HG02840 (cell line): ENCODE measurements around the gene ADAMTS14.

ENCODE experiments used
- ATAC-seq: cut with Tn5 transposase; IDR thresholded peaks from one replicate; pipeline ENCODE4 v1.9.1; 2021; ENCODE audit warnings: mild to moderate bottlenecking, moderate library complexity, moderate number of reproducible peaks; ENCODE audit not compliant: unreplicated experiment, low FRiP score

Gene ADAMTS14

DNA sequence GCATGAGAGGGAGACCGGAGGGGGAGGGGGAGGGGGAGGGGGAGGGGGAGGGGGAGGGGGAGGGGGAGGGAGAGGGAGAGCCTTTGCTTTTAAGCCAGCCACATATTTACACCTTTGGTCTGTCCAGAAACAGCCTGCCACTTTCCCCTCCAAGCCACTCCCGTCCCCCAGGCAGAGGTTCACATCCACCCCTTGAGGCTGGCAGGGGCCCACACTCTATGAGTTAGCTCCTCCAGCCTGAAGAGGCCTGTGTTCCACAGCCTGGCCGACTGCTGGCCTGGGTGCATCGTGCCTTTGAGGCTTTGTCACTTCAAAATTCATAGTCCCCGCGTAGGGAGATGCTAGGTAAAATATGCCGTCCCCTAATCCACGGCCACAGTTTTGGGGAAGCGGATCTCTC, 16.5 kb downstream of the ADAMTS14 start:
- ATAC-seq = no peak

DNA sequence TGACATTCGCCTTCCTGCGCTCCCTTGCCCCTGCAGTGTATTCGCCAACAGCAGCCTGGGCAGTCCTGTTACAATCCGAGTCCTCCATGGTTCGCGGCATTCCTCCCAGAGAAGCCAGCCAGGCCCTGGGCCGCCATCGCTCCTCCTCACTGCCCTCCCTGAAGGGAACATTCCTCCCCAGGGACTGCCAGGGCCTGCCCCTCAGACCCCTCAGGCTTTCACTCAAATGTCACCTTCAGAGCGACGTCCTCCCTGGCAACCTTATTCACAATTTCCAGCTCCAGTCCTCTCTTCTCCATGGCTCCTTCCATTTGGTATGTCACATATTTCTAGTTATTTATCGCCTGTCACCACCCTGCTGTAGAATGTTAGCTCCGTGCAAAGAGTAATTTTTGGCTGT, 17.4 kb downstream of the ADAMTS14 start:
- ATAC-seq = no peak

DNA sequence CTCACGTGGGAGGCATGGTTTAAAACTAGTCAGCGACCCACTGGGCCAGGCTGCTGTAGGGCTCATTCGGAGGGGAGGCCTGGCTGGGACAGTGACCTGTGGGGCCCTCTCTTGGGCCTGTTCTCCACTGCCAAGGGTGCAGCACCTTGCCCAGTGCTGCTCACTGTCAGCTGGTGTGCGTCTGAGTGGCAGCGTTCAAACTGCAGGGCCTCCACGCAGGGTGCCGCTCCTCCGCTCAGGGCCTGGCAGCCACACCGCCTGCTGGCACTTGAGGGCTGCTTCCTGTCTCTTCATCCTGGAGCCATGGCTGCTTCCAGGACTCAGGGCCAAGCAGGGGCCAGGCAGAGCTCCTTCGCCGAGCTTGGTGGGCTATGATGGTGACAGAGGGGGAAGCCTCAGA, 18.3 kb downstream of the ADAMTS14 start:
- no peak for ATAC-seq

DNA sequence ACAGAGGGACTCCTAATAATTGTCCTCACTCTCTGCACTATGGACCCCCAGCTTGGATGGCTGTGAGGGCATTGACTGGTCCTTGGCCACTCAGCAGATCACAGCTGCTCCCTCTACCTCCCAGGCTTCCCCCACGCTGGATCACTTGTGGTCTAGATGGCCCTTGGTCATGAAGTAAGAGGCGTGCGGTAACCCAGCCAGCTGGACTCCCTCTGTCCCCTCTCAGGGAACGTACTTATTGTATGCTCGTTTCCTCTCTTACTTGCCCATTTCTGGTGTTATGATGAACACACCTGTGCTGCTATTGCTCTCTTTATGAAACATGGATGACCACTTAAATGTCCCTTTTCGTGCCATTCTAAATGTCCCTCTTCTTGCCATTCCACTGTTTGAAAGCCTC, 19.3 kb downstream of the ADAMTS14 start:
- no peak for ATAC-seq

DNA sequence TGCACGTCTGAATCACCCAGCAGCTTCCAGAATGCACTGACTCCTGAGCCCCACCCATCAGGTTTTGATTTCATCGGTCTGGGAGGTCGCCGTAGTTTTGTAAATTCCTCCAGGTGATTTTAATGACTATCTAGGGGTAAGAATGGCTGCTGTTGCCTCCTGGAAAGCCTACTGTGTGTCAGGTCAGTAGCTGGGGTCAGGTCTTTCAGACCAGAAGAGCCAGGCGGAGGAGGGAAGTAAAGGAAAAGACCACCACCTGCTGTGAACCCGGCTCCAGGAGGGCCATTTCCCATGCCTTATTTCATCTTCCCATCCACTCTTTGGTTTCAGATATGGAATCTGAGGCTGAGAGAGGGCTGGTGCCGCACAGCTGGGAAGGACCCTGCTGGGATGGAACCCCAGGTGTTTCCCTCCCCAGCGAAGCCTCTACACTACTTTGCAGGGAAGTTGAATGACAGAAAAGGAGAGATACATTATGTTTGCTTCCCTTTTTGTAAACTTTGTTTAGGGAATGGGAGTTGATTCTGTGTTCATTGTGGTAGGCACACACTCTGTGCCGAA, 19.8 kb downstream of the ADAMTS14 start:
- ATAC-seq = no peak

DNA sequence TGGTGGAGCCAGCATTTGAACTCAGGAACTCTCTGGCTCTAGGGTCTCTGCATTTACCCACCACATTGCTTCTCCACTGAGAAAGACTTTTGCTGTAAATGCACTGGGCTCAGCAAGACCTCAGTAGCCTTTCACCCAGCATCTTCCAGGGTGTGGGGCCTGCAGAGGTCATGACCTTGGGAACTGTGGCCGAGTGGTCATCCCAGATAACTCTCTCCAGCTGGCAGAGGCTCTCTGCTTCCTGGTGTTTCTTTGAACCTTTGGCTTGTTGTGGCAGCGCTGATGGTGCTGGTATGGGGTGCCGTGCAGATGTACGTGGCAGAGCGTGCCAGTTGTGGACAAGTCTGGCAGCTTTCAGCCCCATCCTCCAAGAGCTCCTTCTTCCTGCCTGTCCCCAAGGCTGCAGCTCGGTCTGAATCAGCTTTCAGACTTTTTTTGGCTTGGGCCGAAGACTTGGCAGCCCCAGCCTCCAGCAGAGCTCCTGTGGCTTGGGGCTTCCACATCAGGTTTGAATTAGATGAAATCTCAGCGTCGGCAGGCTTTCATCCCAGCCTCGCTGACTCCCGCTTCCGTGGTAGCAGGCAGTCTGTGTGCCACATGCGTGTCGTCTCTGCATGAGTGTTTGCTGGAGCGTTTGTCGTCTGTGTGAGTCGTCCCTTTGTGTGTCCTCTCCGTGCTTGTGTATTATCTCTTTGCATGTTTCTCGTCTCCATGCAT, 21.5 kb downstream of the ADAMTS14 start:
- ATAC-seq = no peak

DNA sequence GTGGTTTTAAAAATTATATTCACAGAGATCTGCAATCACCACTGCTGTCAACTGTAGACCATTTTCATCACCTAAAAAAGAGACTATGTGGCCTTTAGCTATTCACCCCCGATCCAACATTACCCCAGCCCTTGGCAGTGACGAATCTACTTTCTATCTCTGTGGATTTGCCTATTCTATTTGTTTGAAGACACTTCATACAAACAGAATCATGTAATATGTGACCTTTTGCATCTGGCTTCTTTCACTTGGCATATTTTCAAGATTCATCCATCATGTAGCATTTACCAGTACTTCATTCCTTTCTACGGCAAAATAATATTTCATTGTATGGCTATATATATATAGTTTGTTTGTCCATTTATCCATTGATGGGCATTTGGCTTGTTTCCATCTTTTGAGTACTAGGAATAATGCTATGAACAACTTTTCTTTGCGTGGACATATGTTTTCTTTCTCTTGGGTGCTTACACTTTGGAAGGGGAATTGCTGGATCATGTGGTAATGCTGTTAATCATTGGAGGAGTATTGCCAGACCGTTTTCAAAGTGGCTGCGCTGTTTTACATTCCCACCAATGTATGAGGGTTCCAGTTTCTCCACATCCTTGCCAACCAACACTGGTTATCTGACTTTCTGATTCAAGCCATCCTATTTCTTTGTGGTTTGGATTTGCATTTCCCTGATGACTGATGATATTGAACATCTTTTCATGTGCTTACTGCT, 22.3 kb downstream of the ADAMTS14 start:
- no peak for ATAC-seq

DNA sequence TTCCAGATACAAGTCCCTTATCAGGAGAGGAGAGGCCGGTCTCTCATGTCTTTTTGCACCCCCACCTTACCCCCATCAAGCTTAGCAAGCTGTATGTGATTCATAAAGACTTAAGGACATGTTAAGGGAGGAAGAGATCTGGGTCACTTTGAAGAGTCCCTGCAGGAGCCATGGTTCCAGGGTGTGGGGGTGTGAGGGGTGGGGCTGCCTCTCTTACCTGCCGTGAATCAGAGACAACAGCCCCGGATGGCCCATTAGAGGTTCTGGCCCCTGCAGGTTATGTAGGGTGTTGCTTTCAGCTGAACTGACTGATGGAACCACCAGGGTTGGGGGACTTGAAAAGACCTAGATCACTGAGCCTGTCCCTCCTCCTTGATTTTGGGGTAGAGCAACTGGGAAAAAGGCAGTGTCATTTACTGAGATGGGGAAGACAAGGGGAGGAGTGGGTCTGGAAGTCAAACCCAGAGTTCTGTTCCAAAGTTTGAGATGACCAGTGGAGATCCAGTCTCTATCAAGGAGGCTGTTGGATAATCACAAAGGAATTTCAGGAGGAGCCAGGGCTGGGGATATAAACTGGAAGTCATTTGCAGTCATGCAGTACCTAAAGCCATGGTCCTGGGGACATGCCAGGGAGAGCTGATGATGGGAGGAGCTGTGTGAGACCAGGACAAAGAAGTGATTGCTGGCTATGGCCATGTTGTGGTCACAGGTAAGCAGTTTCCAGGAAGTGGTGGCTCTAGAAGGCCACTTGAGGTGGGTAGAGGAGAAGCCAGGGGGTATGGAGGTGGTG, 23.1 kb downstream of the ADAMTS14 start:
- ATAC-seq = no peak

DNA sequence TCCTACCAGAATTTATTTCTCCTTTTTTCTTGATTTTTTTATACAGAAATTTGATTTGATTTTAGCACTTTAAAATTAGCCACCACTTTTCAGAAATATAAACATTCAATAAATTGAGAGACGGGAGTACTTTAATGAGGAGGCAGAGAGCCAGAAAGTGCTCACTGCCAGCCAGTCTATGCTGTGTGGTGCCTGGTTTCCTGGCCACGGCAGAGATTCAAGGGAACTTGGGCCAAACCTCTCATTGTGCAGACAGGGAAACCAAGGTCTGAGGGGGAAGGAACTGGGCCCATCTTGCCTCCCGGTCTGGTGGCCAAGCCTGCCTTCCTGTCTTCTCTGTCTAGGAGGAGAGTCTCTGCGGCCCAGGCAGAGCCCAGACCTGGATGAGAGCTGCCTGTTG, 25.9 kb downstream of the ADAMTS14 start:
- ATAC-seq = no peak

DNA sequence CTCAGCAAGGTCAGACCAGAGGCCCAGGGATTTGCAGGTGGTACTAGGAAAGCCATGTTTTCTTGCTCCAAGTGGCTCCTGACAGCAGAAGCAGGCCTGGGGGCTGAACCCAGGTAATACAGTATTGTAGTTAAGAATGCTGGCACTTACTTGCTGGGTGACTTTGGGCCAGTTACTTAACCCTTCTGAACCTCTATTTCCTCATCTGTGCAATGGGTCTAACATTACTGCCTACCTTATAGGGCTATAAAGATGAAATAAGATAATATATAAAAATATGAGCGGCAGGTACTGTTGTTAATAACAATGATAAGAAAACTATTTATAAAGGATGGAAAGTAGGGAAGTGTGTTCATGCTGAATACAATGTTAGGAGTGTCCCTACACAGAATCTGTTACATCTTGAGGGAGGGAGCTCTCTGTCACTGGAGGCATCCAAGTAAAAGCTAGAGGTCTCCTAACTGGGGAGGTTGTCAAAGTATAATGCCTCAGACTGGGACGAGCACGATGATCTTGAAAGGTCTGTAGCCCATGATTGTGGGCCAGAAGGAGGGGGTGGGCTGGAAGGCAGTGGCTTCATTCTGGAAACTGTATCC, 26.9 kb downstream of the ADAMTS14 start:
- no peak for ATAC-seq

DNA sequence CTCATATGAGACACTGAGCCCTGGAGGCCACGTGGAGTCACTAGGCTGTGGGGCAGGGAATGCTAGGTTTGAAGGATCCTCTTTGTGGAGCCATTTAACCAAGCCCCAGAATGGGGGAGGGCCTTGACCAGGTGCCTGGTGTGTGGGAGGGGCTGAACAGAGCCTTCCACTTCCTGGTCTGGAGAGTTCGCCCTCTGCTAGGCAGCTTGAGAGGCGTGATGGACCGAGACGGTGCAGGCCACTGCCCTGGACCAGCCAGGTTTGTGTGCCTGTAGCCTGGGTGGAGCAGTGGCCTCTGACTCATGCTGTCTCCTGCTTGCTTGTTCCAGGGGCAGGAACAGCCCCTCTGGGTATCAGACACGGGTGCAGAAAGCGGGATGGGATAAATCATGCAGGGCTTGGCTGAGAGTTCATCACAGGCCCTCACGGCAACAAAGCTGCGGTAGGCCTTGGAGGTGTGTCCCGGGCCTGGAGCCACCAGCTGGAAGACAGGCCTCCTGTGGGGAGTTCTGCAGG, 27.4 kb downstream of the ADAMTS14 start:
- no peak for ATAC-seq

DNA sequence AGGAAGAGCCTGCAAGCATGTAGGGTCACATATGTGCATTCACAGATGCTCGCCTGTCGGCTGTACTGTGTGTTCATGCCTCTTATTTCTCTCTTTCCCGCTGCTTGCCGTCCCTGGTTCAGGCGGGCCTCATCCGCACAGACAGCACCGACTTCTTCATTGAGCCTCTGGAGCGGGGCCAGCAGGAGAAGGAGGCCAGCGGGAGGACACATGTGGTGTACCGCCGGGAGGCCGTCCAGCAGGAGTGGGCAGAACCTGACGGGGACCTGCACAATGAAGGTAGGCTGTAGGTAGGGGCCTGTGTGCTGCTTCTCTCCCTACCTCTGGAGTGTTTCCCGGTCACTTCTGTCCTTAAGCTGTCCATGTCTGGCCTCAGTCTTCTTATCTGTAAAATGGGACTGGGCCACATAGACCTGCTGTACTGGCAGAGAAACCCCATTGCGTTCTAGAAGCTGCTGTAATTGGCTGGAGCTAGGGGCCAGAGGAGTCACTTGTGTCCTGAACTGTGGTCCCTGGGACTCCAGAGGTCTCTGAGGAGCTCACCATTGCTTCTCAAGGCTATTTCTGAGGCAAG, 30.0 kb downstream of the ADAMTS14 start:
- ATAC-seq = no peak

DNA sequence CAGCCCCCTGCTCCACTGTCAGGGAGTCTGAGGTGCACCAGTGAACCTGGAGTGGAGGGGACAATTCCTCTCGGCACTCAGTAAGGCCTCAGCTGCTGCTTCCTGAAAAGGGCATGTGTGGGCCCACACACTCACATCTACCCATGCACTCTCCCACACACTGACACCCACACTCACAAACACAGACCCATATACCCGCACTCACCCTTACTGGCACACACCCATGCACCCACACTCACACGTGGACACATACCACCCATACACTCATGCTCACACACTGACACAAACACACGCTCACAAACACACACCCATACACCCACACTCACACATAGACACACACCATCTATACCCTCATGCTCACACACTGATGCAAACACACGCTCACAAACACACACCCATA, 31.9 kb downstream of the ADAMTS14 start:
- no peak for ATAC-seq

DNA sequence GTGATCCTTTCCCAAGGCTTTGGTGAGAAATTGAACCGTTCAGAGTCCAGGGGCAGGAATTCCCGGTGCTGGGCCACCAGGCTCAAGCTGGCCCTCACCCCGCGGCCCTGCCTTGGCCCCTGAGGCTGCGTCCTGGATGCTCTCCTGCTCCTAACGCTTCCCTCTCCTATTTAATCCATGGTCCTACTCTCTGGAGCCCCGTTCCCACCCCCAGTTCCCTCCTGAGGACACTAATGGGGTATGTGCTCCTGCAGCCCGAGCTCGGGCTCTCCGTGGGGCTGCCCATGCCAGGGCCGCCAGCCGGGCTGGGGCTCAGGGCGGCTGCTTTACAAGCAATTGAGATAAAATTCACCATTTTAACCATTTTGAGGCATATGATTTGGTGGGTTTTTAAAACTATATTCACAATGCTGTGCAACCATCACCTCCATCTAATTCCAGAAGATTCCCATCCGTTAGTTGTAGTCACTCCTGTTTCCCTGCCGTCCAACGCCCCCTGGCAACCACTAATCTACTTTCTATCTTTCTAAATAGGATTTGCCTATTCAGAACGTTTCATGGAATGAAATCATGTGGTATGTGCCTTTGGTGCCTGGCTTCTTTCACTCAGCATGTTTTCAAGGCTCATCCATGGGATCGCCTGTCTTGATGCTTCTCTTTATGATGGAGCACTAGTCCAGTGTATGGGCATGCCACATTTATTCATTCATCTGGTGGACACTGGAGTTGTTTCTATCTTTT, 33.0 kb downstream of the ADAMTS14 start:
- ATAC-seq = no peak

DNA sequence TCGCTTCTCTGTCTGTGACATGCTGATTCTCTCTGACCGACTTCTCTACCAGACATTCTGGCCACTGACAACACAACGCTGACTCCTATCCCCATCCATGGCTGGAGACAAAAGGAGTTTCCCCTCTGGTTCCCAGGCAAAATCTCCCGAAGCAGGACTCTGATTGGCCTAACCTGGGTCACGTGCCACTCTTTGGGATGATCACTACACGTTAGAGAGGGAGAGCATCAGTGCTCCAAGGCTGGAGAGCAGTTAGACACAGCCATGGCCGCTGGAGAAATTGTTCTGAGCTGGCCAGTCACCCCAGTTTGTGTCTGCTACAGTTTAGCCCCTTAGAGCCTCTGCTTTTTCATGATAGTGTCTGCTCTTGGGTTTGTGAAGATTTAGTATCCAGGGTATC, 38.9 kb downstream of the ADAMTS14 start:
- ATAC-seq = no peak

DNA sequence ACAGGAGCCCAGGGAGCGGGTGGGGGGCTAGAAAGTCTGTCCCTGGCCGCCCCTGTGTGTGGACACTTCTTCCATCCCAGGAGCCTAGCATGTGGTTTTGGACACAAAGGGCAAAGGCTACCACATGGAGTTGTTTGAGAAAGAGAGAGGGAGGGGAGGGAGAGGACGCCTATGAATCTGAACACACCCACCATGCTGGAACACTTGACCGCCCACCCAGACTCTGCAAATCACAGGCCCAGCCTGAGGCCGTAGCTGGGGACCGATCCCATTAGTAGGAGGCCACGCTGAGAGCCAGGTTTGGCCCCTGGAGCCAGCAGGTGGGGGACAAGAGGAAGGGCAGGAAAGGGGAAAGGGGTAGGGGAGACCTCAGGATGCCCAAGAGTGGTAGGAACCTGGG, 39.6 kb downstream of the ADAMTS14 start:
- no peak for ATAC-seq

DNA sequence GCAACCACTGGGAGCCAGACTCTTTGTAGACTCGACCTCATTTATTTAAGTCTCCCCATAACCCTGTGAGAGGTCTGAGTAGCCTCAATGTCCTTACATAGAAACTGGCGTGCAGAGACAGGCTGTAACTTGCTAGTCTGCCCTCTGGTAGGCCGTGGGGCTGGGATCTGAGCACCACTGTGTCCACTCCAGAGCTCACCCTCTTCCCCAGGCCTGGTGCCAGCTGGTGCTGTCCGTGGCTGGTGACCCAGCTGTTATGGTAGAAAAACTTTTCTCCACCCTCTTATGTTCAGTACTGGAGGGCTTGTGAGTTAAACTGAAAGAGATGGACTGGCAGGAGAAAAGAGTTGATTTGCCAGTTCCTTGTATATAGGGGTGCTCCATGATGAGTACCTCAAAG, 41.9 kb downstream of the ADAMTS14 start:
- ATAC-seq = no peak

DNA sequence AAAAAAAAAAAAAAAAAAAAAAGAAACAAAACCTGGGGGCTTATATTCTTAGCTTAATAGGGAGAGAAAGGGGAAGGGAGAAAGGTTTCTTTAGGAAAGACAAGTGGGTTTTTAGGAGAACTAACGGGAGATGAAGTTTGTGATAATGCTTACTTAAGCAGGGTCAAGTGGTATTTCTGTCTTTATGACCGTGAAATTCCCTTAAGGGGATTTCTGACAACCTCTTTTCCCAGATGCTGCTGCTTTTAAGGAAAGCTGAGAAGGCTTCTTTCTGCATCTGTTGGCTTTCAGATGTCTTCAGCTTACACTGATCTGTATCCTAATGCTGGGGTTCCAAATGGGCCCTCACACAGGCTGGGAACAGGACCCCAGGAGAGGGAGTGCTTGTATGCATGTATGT, 42.6 kb downstream of the ADAMTS14 start:
- no peak for ATAC-seq
